Breast epithelium (tissue), 4 donors: ENCODE measurements around the gene PIK3C2G. TPM values are rescaled to one million over a fixed set of nuclear protein-coding genes. Genes with fewer than 3 reads are reported as not detected.

ENCODE experiments used
- DNase-seq, 2 donors: peaks; one replicate each; pipeline ENCODE4 v3.0.0-alpha.2; 2019; ENCODE audit warnings: low spot score in 2 of 2
- H3K27ac ChIP-seq, 2 donors: fragments of 200-600 bp; sonication (generic) in 1 of 2; one replicate each; pipeline ENCODE4 v1.5.1; 2016 to 2019; ENCODE audit warnings: mild to moderate bottlenecking in 1 of 2
- H3K27me3 ChIP-seq, 2 donors: fragments of 200-600 bp; sonication (generic) in 1 of 2; one replicate each; pipeline versions ENCODE4 v1.5.1 to v1.6.0; 2017 to 2019; ENCODE audit warnings: control low read depth in 1 of 2, mild to moderate bottlenecking in 1 of 2
- H3K36me3 ChIP-seq: fragments of 200-600 bp; one replicate; pipeline ENCODE4 v1.5.1; 2019
- H3K4me1 ChIP-seq, 2 donors: fragments of 200-600 bp; sonication (generic); one replicate each; pipeline ENCODE4 v1.5.1; 2016 to 2019; ENCODE audit warnings: control low read depth in 1 of 2
- H3K4me3 ChIP-seq, 3 donors: fragments of 200-600 bp; sonication (generic); 1 replicate in 2 of 3; 2 replicates in 1 of 3; pipeline ENCODE4 v1.5.1; 2016 to 2019; ENCODE audit warnings: mild to moderate bottlenecking in 3 of 3, moderate library complexity in 2 of 3
- H3K9me3 ChIP-seq, 2 donors: fragments of 200-600 bp; sonication (generic) in 1 of 2; one replicate each; pipeline ENCODE4 v1.5.1; 2016 to 2019; ENCODE audit warnings: control low read depth in 1 of 2
- CTCF ChIP-seq, 3 donors: fragments of 450-650 bp; IDR thresholded peaks; one replicate each; pipeline ENCODE4 v1.5.1; 2016 to 2017; ENCODE audit warnings: antibody characterized with exemption in 3 of 3, mild to moderate bottlenecking in 3 of 3, moderate library complexity in 3 of 3
- POLR2A ChIP-seq: fragments of 450-650 bp; IDR thresholded peaks from one replicate; pipeline ENCODE4 v1.6.1; 2016; ENCODE audit warnings: antibody characterized with exemption, mild to moderate bottlenecking, moderate library complexity
- POLR2AphosphoS5 ChIP-seq, 3 donors: sonication (generic); formaldehyde crosslinking; IDR thresholded peaks; one replicate each; pipeline ENCODE4 v1.6.1; 2017; ENCODE audit warnings: antibody characterized with exemption in 3 of 3
- intact Hi-C: fragments of 100-400 bp; cut with DNase I; formaldehyde crosslinking; loops from one replicate; pipeline ENCODE4 v1.15.1; 2023; ENCODE audit warnings: low total_unique reads
- total RNA-seq, 3 donors: library from RNA; depleted of rRNA; stranded (reverse); fragments of >200 nt; gene quantifications; one replicate each; pipeline ENCODE4 v1.1.0, GENCODE V29; 2016

PIK3C2G gene
- total RNA-seq, 3 donors from 2014 or later, result 0.16 to 164 (median 35.1) TPM

DNA sequence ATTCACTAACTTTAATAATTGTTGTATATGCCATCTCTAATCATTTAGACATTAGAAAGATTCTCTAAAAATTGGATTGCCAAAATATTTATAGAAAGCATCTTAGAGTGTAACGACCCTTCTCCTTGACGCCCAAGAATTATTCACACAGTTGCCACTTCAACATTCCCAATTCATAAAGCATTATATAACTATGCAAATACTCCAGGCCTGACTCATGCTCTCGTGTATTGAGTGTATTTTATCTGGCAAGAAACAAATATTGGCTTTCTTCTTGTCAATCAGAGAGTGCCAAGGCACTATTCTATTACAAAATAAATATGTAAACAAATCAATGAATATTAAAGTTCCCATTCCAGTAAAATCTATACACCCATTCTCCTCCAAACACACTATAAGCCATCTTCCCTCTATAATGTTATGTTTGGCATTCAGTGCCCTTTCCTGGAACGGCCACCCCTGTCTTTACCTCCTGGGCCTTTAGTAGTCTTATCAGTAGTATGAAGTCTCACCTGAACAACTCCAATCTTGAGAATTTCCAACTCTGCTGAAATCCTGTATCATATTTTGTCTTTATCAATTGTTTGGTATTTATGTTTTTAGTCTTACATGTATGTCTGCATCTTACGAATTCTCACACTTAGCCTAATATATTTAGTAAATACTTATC lies 182.6 kb downstream of the PIK3C2G start:
- no peaks in the 10 kb centered on the region for H3K4me1 ChIP-seq
- no peaks in the 10 kb centered on the region for H3K9me3 ChIP-seq
- no peak overlapping the region for H3K27ac ChIP-seq
- no peaks in the 10 kb centered on the region for H3K27me3 ChIP-seq
- no peak overlapping the region for H3K4me3 ChIP-seq
- intact Hi-C loops, result no loop called here
- DNase-seq, result no peak
- TF ChIP-seq POLR2A (no peak), CTCF (IDR thresholded peaks at IDR 0.05) (no peak), POLR2AphosphoS5 (IDR thresholded peaks at IDR 0.05) (no peak)
- H3K36me3 ChIP-seq, result peaks cover 4% of the 10 kb centered on the region

DNA sequence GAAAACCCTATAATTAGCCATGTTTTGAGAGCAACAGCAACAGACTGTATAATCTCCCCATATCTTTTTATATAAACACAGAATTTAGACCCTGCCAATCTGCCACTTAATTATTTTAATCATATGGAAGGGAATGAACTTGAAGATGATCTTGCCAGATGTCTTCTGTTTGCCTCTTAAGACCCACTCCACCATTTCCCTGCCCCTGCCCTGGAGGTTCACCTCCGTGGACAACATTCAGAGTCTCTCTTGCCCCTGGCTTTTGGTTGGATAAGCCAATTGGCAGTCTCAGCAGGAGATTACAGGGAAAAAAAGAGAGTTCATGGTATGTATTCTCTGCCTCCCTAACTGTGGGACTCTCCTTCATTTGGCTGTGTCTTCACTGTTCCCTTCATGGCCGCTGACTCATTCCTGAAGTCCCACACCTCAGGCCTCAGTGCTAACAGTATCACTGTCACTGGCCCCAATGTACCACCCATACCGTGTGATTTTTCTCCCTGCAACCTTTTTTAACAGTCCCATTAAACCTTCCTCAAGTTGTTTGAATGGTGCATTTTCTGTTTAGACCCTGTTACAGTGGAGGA lies 184.8 kb downstream of the PIK3C2G start:
- no peak for DNase-seq
- TF ChIP-seq POLR2AphosphoS5 (IDR thresholded peaks at IDR 0.05) (no peak), POLR2A (no peak), CTCF (IDR thresholded peaks at IDR 0.05) (no peak)
- intact Hi-C loops, result no loop called here
- Histone ChIP-seq H3K4me3 (no peak overlapping the region), H3K27me3 (no peaks in the 10 kb centered on the region), H3K9me3 (no peaks in the 10 kb centered on the region), H3K27ac (no peak overlapping the region), H3K4me1 (no peaks in the 10 kb centered on the region), H3K36me3 (peaks cover 4% of the 10 kb centered on the region)

DNA sequence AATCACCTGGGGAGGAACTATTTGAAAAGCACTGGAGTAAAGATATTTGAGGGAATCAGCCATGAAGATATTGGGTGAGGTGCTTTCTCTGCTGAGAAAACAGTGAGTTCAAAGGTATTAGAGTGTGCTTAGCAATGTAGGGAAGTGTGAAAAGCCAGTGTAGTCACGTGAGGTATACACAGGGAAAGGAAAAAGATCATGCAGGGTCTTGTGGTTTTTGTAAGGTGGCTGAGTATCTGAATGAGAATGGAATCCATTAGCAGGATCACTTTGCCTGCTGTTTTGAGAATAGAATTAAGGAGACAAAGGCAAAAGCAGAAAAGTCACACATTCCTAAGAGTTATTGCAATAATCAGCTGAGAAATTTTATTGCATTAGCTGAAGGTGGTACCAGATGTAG lies 193.0 kb downstream of the PIK3C2G start:
- intact Hi-C loops, result no loop called here
- no peak for TF ChIP-seq CTCF (IDR thresholded peaks at IDR 0.05)
- TF ChIP-seq POLR2A, result no peak
- TF ChIP-seq POLR2AphosphoS5 (IDR thresholded peaks at IDR 0.05), result no peak
- Histone ChIP-seq H3K4me3 (no peak overlapping the region), H3K27ac (no peak overlapping the region), H3K9me3 (no peaks in the 10 kb centered on the region), H3K4me1 (no peaks in the 10 kb centered on the region), H3K36me3 (no peaks in the 10 kb centered on the region), H3K27me3 (no peaks in the 10 kb centered on the region)
- DNase-seq, result no peak

- H3K27me3 ChIP-seq, result no peaks in the 10 kb centered on the region
- no peak overlapping the region for H3K4me3 ChIP-seq
- no peaks in the 10 kb centered on the region for H3K36me3 ChIP-seq
- no peaks in the 10 kb centered on the region for H3K4me1 ChIP-seq
- intact Hi-C loops, result no loop called here
- DNase-seq, result no peak
- no peak overlapping the region for H3K27ac ChIP-seq
- TF ChIP-seq POLR2AphosphoS5 (IDR thresholded peaks at IDR 0.05) (no peak), CTCF (IDR thresholded peaks at IDR 0.05) (no peak), POLR2A (no peak)
- no peaks in the 10 kb centered on the region for H3K9me3 ChIP-seq
Measured at GRCh38 chr12:18456344-18456743, 195.0 kb downstream of the PIK3C2G start.

GRCh38 chr12:18457362-18457761 lies 196.0 kb downstream of the PIK3C2G start:
- H3K27ac ChIP-seq, result peak overlapping the region in 1 of 2 donors; percentile 7
- DNase-seq, result no peak
- H3K4me1 ChIP-seq, result no peaks in the 10 kb centered on the region
- no peaks in the 10 kb centered on the region for H3K36me3 ChIP-seq
- no peaks in the 10 kb centered on the region for H3K27me3 ChIP-seq
- intact Hi-C loops, result no loop called here
- no peak for TF ChIP-seq CTCF (IDR thresholded peaks at IDR 0.05)
- no peak for TF ChIP-seq POLR2A
- no peak for TF ChIP-seq POLR2AphosphoS5 (IDR thresholded peaks at IDR 0.05)
- H3K9me3 ChIP-seq, result no peaks in the 10 kb centered on the region
- H3K4me3 ChIP-seq, result no peak overlapping the region
